H9 (cell line): ENCODE measurements around the gene NUDT9. TPM values are rescaled to one million over a fixed set of nuclear protein-coding genes. Genes with fewer than 3 reads are reported as not detected.

ENCODE experiments used
- DNase-seq: peaks from one replicate; pipeline ENCODE4 v3.0.0-alpha.2; 2017
- H2AFZ ChIP-seq: one replicate; pipeline ENCODE4 v1.6.1; 2013; ENCODE audit warnings: mild to moderate bottlenecking, low read length, control low read depth, moderate library complexity
- H2AK5ac ChIP-seq: 2 replicates; pipeline ENCODE4 v1.6.1; 2013; ENCODE audit warnings: low read length, control low read depth, mixed read lengths; ENCODE audit not compliant: insufficient read length
- H2BK120ac ChIP-seq: one replicate; pipeline ENCODE4 v1.6.1; 2013; ENCODE audit warnings: low read depth, mild to moderate bottlenecking, low read length, control low read depth, inconsistent platforms; ENCODE audit not compliant: poor library complexity, severe bottlenecking
- H2BK12ac ChIP-seq: 2 replicates; pipeline ENCODE4 v1.6.1; 2013; ENCODE audit warnings: low read length, control low read depth, mixed read lengths, low read depth; ENCODE audit not compliant: insufficient read length
- H2BK15ac ChIP-seq: 2 replicates; pipeline ENCODE4 v1.6.1; 2013; ENCODE audit warnings: low read depth, low read length, control low read depth
- H2BK20ac ChIP-seq: one replicate; pipeline ENCODE4 v1.6.1; 2013; ENCODE audit warnings: low read depth, mild to moderate bottlenecking, low read length, control low read depth, inconsistent platforms; ENCODE audit not compliant: poor library complexity, severe bottlenecking
- H2BK5ac ChIP-seq: 2 replicates; pipeline ENCODE4 v1.6.1; 2013; ENCODE audit warnings: low read length, control low read depth, mixed read lengths; ENCODE audit not compliant: insufficient read length
- H3K14ac ChIP-seq: 2 replicates; pipeline ENCODE4 v1.6.1; 2013; ENCODE audit warnings: low read length, control low read depth; ENCODE audit not compliant: insufficient read depth
- H3K18ac ChIP-seq: 2 replicates; pipeline ENCODE4 v1.6.1; 2013; ENCODE audit warnings: low read depth, mild to moderate bottlenecking, mixed read lengths, low read length, control low read depth; ENCODE audit not compliant: insufficient read length
- H3K23ac ChIP-seq: 2 replicates; pipeline ENCODE4 v1.6.1; 2013; ENCODE audit warnings: low read length, control low read depth, mixed read lengths, low read depth; ENCODE audit not compliant: insufficient read length
- H3K23me2 ChIP-seq: 2 replicates; pipeline ENCODE4 v1.6.1; 2013; ENCODE audit warnings: low read depth, mild to moderate bottlenecking, mixed read lengths, low read length, control low read depth; ENCODE audit not compliant: insufficient read length, poor library complexity, severe bottlenecking
- H3K27ac ChIP-seq: 2 replicates; pipeline ENCODE4 v1.5.1; 2013; ENCODE audit warnings: low read length, control low read depth, mixed read lengths, low read depth; ENCODE audit not compliant: insufficient read length
- H3K27me3 ChIP-seq: 2 replicates; pipeline ENCODE4 v1.6.1; 2013; ENCODE audit warnings: low read length, control low read depth, inconsistent platforms; ENCODE audit not compliant: insufficient read depth
- H3K4ac ChIP-seq: 2 replicates; pipeline ENCODE4 v1.6.1; 2013; ENCODE audit warnings: low read depth, mild to moderate bottlenecking, control low read depth, inconsistent platforms, low read length, moderate library complexity
- H3K4me1 ChIP-seq: 2 replicates; pipeline ENCODE4 v1.6.1; 2013; ENCODE audit warnings: low read length, control low read depth, inconsistent platforms; ENCODE audit not compliant: insufficient read depth
- H3K4me2 ChIP-seq: 2 replicates; pipeline ENCODE4 v1.6.1; 2013; ENCODE audit warnings: low read length, control low read depth, mixed read lengths; ENCODE audit not compliant: insufficient read length, insufficient read depth
- H3K56ac ChIP-seq: 2 replicates; pipeline ENCODE4 v1.6.1; 2013; ENCODE audit warnings: low read depth, mild to moderate bottlenecking, mixed read lengths, low read length, control low read depth; ENCODE audit not compliant: insufficient read length
- H3K79me1 ChIP-seq: 2 replicates; pipeline ENCODE4 v1.6.1; 2013; ENCODE audit warnings: low read depth, mild to moderate bottlenecking, moderate library complexity, low read length, control low read depth, inconsistent platforms; ENCODE audit not compliant: insufficient read depth, poor library complexity, severe bottlenecking
- H3K79me2 ChIP-seq: 2 replicates; pipeline ENCODE4 v1.6.1; 2013; ENCODE audit warnings: low read length, control low read depth, inconsistent platforms; ENCODE audit not compliant: insufficient read depth
- H3K9ac ChIP-seq: 2 replicates; pipeline ENCODE4 v1.6.1; 2013; ENCODE audit warnings: low read length, control low read depth, mixed read lengths; ENCODE audit not compliant: insufficient read length; ENCODE audit errors: extremely low read depth
- H3K9me3 ChIP-seq: one replicate; pipeline ENCODE4 v1.6.1; 2013; ENCODE audit warnings: low read depth, low read length, inconsistent platforms; ENCODE audit not compliant: control insufficient read depth
- H3T11ph ChIP-seq: one replicate; pipeline ENCODE4 v1.6.1; 2013; ENCODE audit warnings: mild to moderate bottlenecking, low read length, control low read depth, inconsistent platforms
- H4K20me1 ChIP-seq: one replicate; pipeline ENCODE4 v1.6.1; 2013; ENCODE audit not compliant: control insufficient read depth, insufficient read length, insufficient read depth
- H4K5ac ChIP-seq: 2 replicates; pipeline ENCODE4 v1.6.1; 2013; ENCODE audit warnings: low read depth, mild to moderate bottlenecking, mixed read lengths, low read length, control low read depth; ENCODE audit not compliant: insufficient read length
- H4K8ac ChIP-seq: replicated peaks from 2 replicates; pipeline ENCODE4 v1.6.1; 2013; ENCODE audit warnings: low read length, control low read depth, mixed read lengths, low read depth; ENCODE audit not compliant: insufficient read length
- H4K91ac ChIP-seq: 2 replicates; pipeline ENCODE4 v1.6.1; 2013; ENCODE audit warnings: low read depth, mild to moderate bottlenecking, moderate library complexity, mixed read lengths, low read length, control low read depth; ENCODE audit not compliant: insufficient read length
- H3K27ac Mint-ChIP-seq, 3 experiments: 2 replicates in 2 of 3; 3 replicates in 1 of 3; pipeline ENCODE4 v1.8.0; 2020 to 2021; ENCODE audit warnings: mixed read lengths in 3 of 3, mild to moderate bottlenecking in 1 of 3, moderate library complexity in 1 of 3
- H3K27me3 Mint-ChIP-seq: 2 replicates; pipeline ENCODE4 v1.8.0; 2021; ENCODE audit warnings: low read depth, mild to moderate bottlenecking, moderate library complexity, mixed read lengths
- H3K36me3 Mint-ChIP-seq, 3 experiments: 2 replicates in 2 of 3; 3 replicates in 1 of 3; pipeline ENCODE4 v1.8.0; 2020 to 2021; ENCODE audit warnings: low read depth in 3 of 3, mixed read lengths in 3 of 3; ENCODE audit not compliant: insufficient read depth in 1 of 3
- H3K4me1 Mint-ChIP-seq, 2 experiments: 2 replicates each; pipeline ENCODE4 v1.8.0; 2020; ENCODE audit warnings: mixed read lengths in 2 of 2
- H3K4me3 Mint-ChIP-seq, 2 experiments: 2 replicates in 1 of 2; 3 replicates in 1 of 2; pipeline ENCODE4 v1.8.0; 2020 to 2021; ENCODE audit warnings: mild to moderate bottlenecking in 2 of 2, mixed read lengths in 2 of 2, moderate library complexity in 1 of 2
- H3K9me3 Mint-ChIP-seq, 2 experiments: 2 replicates in 1 of 2; 3 replicates in 1 of 2; pipeline ENCODE4 v1.8.0; 2020; ENCODE audit warnings: mild to moderate bottlenecking in 2 of 2, mixed read lengths in 2 of 2, moderate library complexity in 1 of 2
- WGBS: extraction: QIAGEN DNeasy Blood & Tissue Kit; methylation state at CpG from one replicate; pipeline ENCODE4 v1.1.7; 2013; ENCODE audit warnings: missing lambda C conversion rate, low lambda C conversion rate, mixed read lengths; ENCODE audit not compliant: insufficient read length; ENCODE audit errors: extremely low coverage; 5-methylcytosine and 5-hydroxymethylcytosine counted together
- total RNA-seq: library from RNA; stranded (reverse); gene quantifications from 2 replicates; pipeline ENCODE4 v1.2.1, GENCODE V29; 2021
- TF ChIP-seq, protein P1 (sequence below): fragments of 200-600 bp; sonication (generic); conservative IDR thresholded peaks from 3 replicates; pipeline ENCODE4 v1.8.0; 2021; ENCODE audit warnings: antibody characterized with exemption, mild to moderate bottlenecking

NUDT9 gene
- total RNA-seq, 1 experiment from 2014 or later, result 28.5 TPM

DNA sequence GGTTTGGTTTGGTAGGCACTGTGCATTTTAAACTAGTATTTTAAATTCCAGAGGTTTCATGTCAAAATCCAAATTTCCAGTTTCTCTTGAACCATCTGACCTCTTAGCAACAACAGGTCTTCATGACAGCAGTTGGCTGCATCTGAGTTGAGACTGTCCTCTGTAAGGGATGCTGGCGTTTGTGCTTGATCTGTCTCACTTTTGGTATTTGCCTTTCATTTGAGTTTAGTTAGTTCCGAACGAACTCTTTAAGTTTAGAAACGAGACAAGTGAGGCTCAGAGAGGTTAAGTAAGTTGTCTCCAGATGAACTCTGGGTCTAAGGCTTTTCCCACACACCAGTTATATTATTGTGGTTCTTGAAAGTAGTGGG lies 77.7 kb downstream of the NUDT9 start:
- H3K27ac Mint-ChIP-seq, result no peak overlapping the region
- H3K23me2 ChIP-seq, result no peaks in the 10 kb centered on the region
- H3K4me2 ChIP-seq, result no peak overlapping the region
- no peak overlapping the region for H4K5ac ChIP-seq
- no peak overlapping the region for H3T11ph ChIP-seq
- no peak overlapping the region for H2AFZ ChIP-seq
- no peaks in the 10 kb centered on the region for H3K27me3 ChIP-seq
- no peaks in the 10 kb centered on the region for H3K27me3 Mint-ChIP-seq
- H3K36me3 Mint-ChIP-seq, result no peaks in the 10 kb centered on the region
- H3K79me1 ChIP-seq, result no peaks in the 10 kb centered on the region
- no peaks in the 10 kb centered on the region for H4K20me1 ChIP-seq
- H3K9ac ChIP-seq, result no peak overlapping the region
- TF ChIP-seq, protein P1, sequence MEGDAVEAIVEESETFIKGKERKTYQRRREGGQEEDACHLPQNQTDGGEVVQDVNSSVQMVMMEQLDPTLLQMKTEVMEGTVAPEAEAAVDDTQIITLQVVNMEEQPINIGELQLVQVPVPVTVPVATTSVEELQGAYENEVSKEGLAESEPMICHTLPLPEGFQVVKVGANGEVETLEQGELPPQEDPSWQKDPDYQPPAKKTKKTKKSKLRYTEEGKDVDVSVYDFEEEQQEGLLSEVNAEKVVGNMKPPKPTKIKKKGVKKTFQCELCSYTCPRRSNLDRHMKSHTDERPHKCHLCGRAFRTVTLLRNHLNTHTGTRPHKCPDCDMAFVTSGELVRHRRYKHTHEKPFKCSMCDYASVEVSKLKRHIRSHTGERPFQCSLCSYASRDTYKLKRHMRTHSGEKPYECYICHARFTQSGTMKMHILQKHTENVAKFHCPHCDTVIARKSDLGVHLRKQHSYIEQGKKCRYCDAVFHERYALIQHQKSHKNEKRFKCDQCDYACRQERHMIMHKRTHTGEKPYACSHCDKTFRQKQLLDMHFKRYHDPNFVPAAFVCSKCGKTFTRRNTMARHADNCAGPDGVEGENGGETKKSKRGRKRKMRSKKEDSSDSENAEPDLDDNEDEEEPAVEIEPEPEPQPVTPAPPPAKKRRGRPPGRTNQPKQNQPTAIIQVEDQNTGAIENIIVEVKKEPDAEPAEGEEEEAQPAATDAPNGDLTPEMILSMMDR, result no peak
- H3K9me3 ChIP-seq, result no peaks in the 10 kb centered on the region
- no peak overlapping the region for H3K23ac ChIP-seq
- H3K56ac ChIP-seq, result no peak overlapping the region
- no peak overlapping the region for H2BK20ac ChIP-seq
- no peak overlapping the region for H2AK5ac ChIP-seq
- H4K91ac ChIP-seq, result no peak overlapping the region
- H3K4me1 Mint-ChIP-seq, result no peaks in the 10 kb centered on the region
- no peak for DNase-seq
- no peak overlapping the region for H2BK5ac ChIP-seq
- H2BK120ac ChIP-seq, result no peak overlapping the region
- H3K27ac ChIP-seq, result no peak overlapping the region
- H2BK12ac ChIP-seq, result no peak overlapping the region
- WGBS, result no CpG with 5 or more reads among the region's 4 CpGs
- H3K14ac ChIP-seq, result no peak overlapping the region
- no peak overlapping the region for H3K4ac ChIP-seq
- no peak overlapping the region for H4K8ac ChIP-seq
- H3K79me2 ChIP-seq, result no peaks in the 10 kb centered on the region
- no peaks in the 10 kb centered on the region for H3K4me1 ChIP-seq
- H3K18ac ChIP-seq, result no peak overlapping the region
- no peak overlapping the region for H3K4me3 Mint-ChIP-seq
- no peak overlapping the region for H2BK15ac ChIP-seq
- H3K9me3 Mint-ChIP-seq, result no peaks in the 10 kb centered on the region
